Lower leg skin (tissue), 3 donors: ENCODE data around the gene ARHGAP22.

Source experiments
- CTCF ChIP-seq, 3 donors: fragments of 450-650 bp; IDR thresholded peaks; one replicate each; pipeline ENCODE4 v1.5.1; 2016; ENCODE audit warnings: antibody characterized with exemption in 3 of 3, mild to moderate bottlenecking in 3 of 3, moderate library complexity in 2 of 3
- POLR2A ChIP-seq, 2 donors: fragments of 450-650 bp; IDR thresholded peaks; one replicate each; pipeline ENCODE4 v1.6.1; 2016 to 2017; ENCODE audit warnings: antibody characterized with exemption in 2 of 2, mild to moderate bottlenecking in 1 of 2, moderate library complexity in 1 of 2

- TF ChIP-seq CTCF (IDR thresholded peaks at IDR 0.05) (no peak), POLR2A (IDR thresholded peaks at IDR 0.05) (no peak)
These were observed 1.3 kb downstream of the ARHGAP22 start for GRCh38 chr10:48603421-48604038.
